Pancreas (tissue), 10 donors: ENCODE results near the gene COL9A2. TPM values are rescaled to one million over a fixed set of nuclear protein-coding genes. Genes with fewer than 3 reads are reported as not detected.

ENCODE experiments used
- ATAC-seq, 4 donors: fragments of 200-7000 bp; cut with Tn5 transposase; one replicate each; pipeline versions ENCODE4 v1.8.0 to v1.9.1; 2020; ENCODE audit warnings: mild to moderate bottlenecking in 4 of 4, moderate library complexity in 4 of 4
- DNase-seq, 6 donors: peaks; one replicate each; pipeline ENCODE4 v3.0.0-alpha.2; 2020
- FAIRE-seq: peaks from 2 replicates; lab custom pipeline; 2012; peaks lifted over from hg19 to GRCh38; lab: Jason Lieb, UNC
- H3K27ac ChIP-seq, 4 donors: fragments of 200-600 bp; sonication (generic); 1 replicate in 3 of 4; 2 replicates in 1 of 4; pipeline versions ENCODE4 v1.5.0 to v1.8.0; 2020
- H3K27me3 ChIP-seq, 4 donors: fragments of 200-600 bp; one replicate each; pipeline ENCODE4 v1.8.0; 2021
- H3K36me3 ChIP-seq, 3 donors: fragments of 200-600 bp; sonication (generic) in 1 of 3; one replicate each; pipeline versions ENCODE4 v1.5.0 to v1.8.0; 2020 to 2021
- H3K4me1 ChIP-seq, 3 donors: fragments of 200-600 bp; one replicate each; pipeline ENCODE4 v1.8.0; 2021
- H3K4me3 ChIP-seq, 4 donors: fragments of 200-600 bp; sonication (generic) in 2 of 4; one replicate each; pipeline versions ENCODE4 v1.5.0 to v1.8.0; 2020 to 2021
- H3K9me3 ChIP-seq, 4 donors: fragments of 200-600 bp; one replicate each; pipeline ENCODE4 v1.8.0; 2021
- CTCF ChIP-seq, 4 donors: fragments of 200-600 bp; sonication (generic) in 3 of 4; IDR thresholded peaks; one replicate each; pipeline versions ENCODE4 v1.5.0 to v1.8.0; 2021; ENCODE audit warnings: antibody characterized with exemption in 4 of 4
- WGBS, 2 donors: extraction: QIAGEN DNeasy Blood & Tissue Kit; methylation state at CpG; one replicate each; pipeline ENCODE4 v1.1.7; 2013; 5-methylcytosine and 5-hydroxymethylcytosine counted together
- intact Hi-C, 3 donors: fragments of 100-400 bp; cut with DNase I; formaldehyde crosslinking; loops; one replicate each; pipeline versions ENCODE4 v1.11.1 to v1.14.2; 2022
- polyA plus RNA-seq, 2 donors: library from polyadenylated mRNA; stranded (reverse); fragments of 200-250 nt; gene quantifications; one replicate each; pipeline ENCODE4 v1.2.3, GENCODE V29; 2013
- total RNA-seq, 6 donors: library from RNA; stranded (reverse); fragmentation: NEBNext Ultra II Directional in 4 of 6; extraction: Animal tissue kit (Norgen Biotek cat#: 25700) in 4 of 6; gene quantifications; one replicate each; pipeline versions ENCODE4 v1.2.1 to v1.2.4, GENCODE V29; 2021 to 2023
- donor health status: healthy with polysubstance abuse.
- donor health status: DM: no; HTN: no; CAD: no; lungs with moderate emphysema.
- donor health status: DM: no; HTN: no; CAD: no.
- donor health status: control.
- donor health status: control.
- donor health status: Bipolar disorder and iron deficiency.
- donor health status: DM: yes; HTN: yes; CAD: no.
- donor health status: DM: no; HTN: no; CAD: no.
- donor health status: DM: no; HTN: no; CAD: no.
- donor health status: DM: yes; HTN: yes; CAD: no.

Gene COL9A2
- total and polyA plus RNA-seq, 8 donors, result 0.55 to 10.9 (median 2.1) TPM

GRCh38 chr1:40267767-40268187 is 49.3 kb downstream of the COL9A2 start:
- WGBS, 2 donors, result 8 to 11% methylated on average over 2 of the region's 2 CpGs
- Histone ChIP-seq H3K36me3 (peaks cover 0 to 20% (median 6%) of the 10 kb centered on the region in 3 donors), H3K4me1 (peaks cover 4 to 18% (median 17%) of the 10 kb centered on the region in 3 donors), H3K27me3 (no peaks in the 10 kb centered on the region), H3K9me3 (no peaks in the 10 kb centered on the region), H3K4me3 (no peak overlapping the region), H3K27ac (peak overlapping the region; percentile 46 to 87 (median 79))
- TF ChIP-seq CTCF (IDR thresholded peaks at IDR 0.05), result no peak
- DNase-seq (peak in 3 of 6 donors; percentile 45 to 66 (median 66)), ATAC-seq (peak; percentile 96 to 98 (median 97)), FAIRE-seq (peak; percentile 87)
- intact Hi-C loops, result no loop called here

GRCh38 chr1:40266786-40267535 is 50.1 kb downstream of the COL9A2 start:
- WGBS, 2 donors, result 86 to 92% methylated on average over 6 of the region's 6 CpGs
- no peak for DNase-seq
- ATAC-seq, result peak in 2 of 4 donors; percentile 7 to 14
- no peak for TF ChIP-seq CTCF (IDR thresholded peaks at IDR 0.05)
- Histone ChIP-seq H3K4me1 (peaks cover 0 to 16% (median 15%) of the 10 kb centered on the region in 3 donors), H3K27ac (peak overlapping the region; percentile 46 to 87 (median 79)), H3K9me3 (no peaks in the 10 kb centered on the region), H3K4me3 (no peak overlapping the region), H3K36me3 (peaks cover 0 to 25% (median 6%) of the 10 kb centered on the region in 3 donors), H3K27me3 (no peaks in the 10 kb centered on the region)
- intact Hi-C loops, result no loop called here
- FAIRE-seq, result peak; percentile 32

- no peak for TF ChIP-seq CTCF (IDR thresholded peaks at IDR 0.05)
- Histone ChIP-seq H3K27me3 (no peaks in the 10 kb centered on the region), H3K9me3 (no peaks in the 10 kb centered on the region), H3K27ac (peak overlapping the region in 1 of 4 donors; percentile 87), H3K4me3 (no peak overlapping the region), H3K4me1 (peaks cover 0 to 16% (median 15%) of the 10 kb centered on the region in 3 donors), H3K36me3 (peaks cover 0 to 20% (median 6%) of the 10 kb centered on the region in 3 donors)
- intact Hi-C loops, result no loop called here
- no peak for ATAC-seq
- DNase-seq, result no peak
- no peak for FAIRE-seq
These were observed 51.2 kb downstream of the COL9A2 start for GRCh38 chr1:40265919-40266318.

GRCh38 chr1:40265298-40265697 is 51.8 kb downstream of the COL9A2 start:
- Histone ChIP-seq H3K27ac (peak overlapping the region in 1 of 4 donors; percentile 10), H3K9me3 (no peaks in the 10 kb centered on the region), H3K4me1 (peaks cover 0 to 16% (median 15%) of the 10 kb centered on the region in 3 donors), H3K36me3 (peaks cover 0 to 16% (median 6%) of the 10 kb centered on the region in 3 donors), H3K4me3 (no peak overlapping the region), H3K27me3 (no peaks in the 10 kb centered on the region)
- intact Hi-C loops, result no loop called here
- no peak for ATAC-seq
- no peak for DNase-seq
- no peak for TF ChIP-seq CTCF (IDR thresholded peaks at IDR 0.05)
- FAIRE-seq, result no peak

GRCh38 chr1:40264354-40264781 is 52.7 kb downstream of the COL9A2 start:
- H3K9me3 ChIP-seq, result no peaks in the 10 kb centered on the region
- no peak overlapping the region for H3K27ac ChIP-seq
- intact Hi-C loops, result no loop called here
- no peak for TF ChIP-seq CTCF (IDR thresholded peaks at IDR 0.05)
- DNase-seq (no peak), FAIRE-seq (no peak), ATAC-seq (no peak)
- WGBS, 2 donors, result 95 to 98% methylated on average over 3 of the region's 3 CpGs
- H3K27me3 ChIP-seq, result no peaks in the 10 kb centered on the region
- H3K4me1 ChIP-seq, result peaks cover 0 to 16% (median 15%) of the 10 kb centered on the region in 3 donors
- H3K4me3 ChIP-seq, result no peak overlapping the region
- peaks cover 0 to 11% (median 4%) of the 10 kb centered on the region in 3 donors for H3K36me3 ChIP-seq
